GM19395 (cell line): Measurements from ENCODE around the gene OR11H6.
"Not testable (repeated sequence)": the region's sequence is repeated elsewhere in the genome, so short reads cannot be mapped to it uniquely, and the experiment has no call there.

ENCODE experiments used
- ATAC-seq: cut with Tn5 transposase; IDR thresholded peaks from one replicate; pipeline ENCODE4 v1.9.1; 2021; ENCODE audit warnings: mild to moderate bottlenecking, moderate library complexity; ENCODE audit not compliant: unreplicated experiment

Gene OR11H6, protein sequence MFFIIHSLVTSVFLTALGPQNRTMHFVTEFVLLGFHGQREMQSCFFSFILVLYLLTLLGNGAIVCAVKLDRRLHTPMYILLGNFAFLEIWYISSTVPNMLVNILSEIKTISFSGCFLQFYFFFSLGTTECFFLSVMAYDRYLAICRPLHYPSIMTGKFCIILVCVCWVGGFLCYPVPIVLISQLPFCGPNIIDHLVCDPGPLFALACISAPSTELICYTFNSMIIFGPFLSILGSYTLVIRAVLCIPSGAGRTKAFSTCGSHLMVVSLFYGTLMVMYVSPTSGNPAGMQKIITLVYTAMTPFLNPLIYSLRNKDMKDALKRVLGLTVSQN

DNA sequence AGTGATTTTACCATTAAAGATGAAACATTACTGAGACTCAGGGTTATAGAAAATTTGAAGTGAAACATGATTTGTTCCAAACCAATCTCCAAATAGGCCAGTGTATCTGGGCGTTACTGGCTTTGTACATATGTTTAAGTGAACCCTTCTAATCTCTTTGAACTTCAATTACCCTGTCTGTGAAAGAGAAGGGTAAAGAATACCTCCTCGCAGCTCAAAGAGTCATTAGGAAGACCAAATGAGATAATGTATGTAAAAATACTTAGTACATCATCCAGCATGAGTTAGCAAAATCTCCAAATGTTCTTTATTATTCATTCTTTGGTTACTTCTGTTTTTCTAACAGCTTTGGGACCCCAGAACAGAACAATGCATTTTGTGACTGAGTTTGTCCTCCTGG is at the start of gene OR11H6:
TSS of gene OR11H6 (plus strand) at position 301 of the 400 bp plus-strand sequence. CDS start at position 301, 0 bp downstream.
- ATAC-seq: no peak

DNA sequence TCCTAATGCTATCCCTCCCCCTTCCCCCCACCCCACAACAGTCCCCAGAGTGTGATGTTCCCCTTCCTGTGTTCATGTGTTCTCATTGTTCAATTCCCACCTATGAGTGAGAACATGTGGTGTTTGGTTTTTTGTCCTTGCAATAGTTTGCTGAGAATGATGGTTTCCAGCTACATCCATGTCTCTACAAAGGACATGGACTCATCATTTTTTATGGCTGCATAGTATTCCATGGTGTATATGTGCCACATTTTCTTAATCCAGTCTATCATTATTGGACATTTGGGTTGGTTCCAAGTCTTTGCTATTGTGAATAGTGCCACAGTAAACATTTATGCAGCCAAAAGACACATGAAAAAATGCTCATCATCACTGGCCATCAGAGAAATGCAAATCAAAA is 49.3 kb upstream of the OR11H6 start:
- not testable (repeated sequence) for ATAC-seq

DNA sequence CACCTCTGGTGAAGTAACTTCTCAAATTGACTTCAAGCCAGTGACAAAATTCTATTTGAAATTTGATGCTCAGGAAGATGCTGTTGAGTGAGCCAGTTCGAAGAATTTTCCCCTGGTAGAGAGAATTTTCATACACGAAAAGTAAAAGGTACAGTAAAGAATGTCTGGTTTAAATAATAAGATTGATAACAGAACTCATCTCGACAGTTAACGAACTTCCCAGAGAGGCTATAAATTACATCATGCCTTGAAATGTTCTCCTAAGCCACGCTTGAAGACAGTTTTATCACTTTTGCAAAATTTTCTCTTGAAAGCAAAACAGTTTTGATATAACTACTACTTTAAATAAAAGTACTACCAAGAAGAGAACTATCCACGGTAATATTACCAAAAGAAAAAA is 47.2 kb upstream of the OR11H6 start:
- ATAC-seq: no peak

DNA sequence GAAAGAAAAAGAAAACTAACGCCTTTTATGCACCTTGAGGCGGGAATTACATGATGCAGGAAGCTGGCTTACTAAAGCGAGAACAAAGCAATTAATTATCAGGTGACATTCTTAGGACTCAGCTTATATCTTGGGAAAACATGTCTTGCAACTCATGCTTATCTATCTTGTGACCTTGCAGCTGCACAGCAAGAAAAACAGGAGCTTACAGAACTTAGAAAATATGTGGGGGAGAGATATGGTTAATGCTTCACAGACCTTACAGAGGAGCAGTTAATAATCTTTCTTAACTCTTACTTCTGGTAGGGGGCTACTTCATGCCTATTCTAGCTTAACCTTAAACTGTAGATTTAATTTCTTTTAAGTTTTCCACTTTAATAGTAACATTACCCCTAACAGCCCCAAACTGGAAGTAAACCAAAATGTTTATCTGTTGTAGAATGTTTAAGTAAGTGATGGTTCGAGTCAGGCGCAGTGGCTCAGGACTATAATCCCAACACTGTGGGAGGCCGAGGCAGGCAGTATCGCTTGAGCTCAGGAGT is 46.0 kb upstream of the OR11H6 start:
- no peak for ATAC-seq

DNA sequence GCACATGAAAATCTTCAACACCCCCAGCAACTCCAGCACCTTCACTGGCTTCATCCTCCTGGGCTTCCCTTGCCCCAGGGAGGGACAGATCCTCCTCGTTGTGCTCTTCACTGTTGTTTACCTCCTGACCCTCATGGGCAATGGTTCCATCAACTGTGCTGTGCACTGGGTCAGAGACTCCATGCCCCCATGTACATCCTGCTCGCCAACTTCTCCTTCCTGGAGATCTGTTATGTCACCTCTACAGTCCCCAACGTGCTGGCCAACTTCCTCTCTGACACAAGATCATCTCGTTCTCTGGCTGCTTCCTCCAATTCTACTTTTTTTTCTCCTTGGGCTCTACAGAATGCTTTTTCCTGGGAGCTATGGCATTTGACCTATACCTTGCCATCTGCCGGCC is 44.3 kb upstream of the OR11H6 start:
- no peak for ATAC-seq

DNA sequence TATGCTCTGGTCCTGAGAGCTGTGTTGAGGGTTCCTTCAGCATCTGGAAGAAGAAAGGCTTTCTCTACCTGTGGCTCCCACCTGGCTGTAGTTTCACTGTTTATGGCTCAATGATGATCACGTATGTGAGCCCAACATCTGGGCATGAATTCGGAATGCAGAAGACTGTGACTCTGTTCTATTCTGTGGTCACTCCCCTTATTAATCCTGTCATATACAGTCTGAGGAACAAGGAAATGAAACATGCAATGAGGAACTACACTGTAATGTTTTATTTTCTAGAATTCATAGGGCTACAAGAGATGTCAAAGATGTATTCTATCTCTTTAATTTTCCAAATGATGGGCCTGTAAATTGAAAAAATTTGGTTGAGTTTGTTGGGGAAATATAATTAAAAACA is 43.6 kb upstream of the OR11H6 start:
- ATAC-seq: no peak

DNA sequence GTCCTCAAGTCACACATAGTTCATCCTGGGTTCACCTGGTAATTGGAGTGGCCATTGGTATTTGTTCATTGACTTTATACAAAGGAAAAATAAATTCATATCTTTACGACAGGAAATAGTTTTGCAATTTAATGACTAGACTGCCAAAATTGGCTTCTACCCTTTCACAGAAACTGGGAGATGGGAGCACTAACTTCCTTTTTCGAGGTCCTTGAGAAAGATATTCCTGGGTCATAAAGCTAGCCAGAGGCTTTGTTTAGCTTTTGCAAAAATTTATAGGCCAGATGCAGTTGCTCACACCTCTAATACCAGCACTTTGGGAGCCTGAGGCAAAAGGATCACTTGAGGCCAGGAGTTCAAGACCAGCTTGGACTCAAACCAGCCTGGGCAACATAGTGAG is 43.0 kb upstream of the OR11H6 start:
- ATAC-seq: no peak

DNA sequence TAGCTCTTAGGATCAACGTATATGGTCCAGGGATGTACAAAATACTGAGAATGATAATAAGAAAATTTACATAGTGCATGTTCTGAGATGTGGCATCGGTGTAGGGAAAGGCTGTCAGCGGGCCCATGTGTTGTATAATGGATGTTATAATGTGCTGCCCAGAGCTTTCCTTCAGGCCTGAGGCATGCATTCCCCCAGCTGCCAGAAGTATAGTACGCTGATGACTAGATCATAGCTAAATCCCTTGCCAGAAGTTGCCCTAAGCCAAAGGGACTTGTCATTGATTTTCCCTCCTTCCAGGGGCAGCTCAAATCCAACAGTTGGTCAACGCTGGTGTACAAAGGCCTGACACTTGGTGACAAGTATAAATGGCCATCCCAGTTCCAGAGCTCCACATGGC is 39.3 kb upstream of the OR11H6 start:
- ATAC-seq: no peak

DNA sequence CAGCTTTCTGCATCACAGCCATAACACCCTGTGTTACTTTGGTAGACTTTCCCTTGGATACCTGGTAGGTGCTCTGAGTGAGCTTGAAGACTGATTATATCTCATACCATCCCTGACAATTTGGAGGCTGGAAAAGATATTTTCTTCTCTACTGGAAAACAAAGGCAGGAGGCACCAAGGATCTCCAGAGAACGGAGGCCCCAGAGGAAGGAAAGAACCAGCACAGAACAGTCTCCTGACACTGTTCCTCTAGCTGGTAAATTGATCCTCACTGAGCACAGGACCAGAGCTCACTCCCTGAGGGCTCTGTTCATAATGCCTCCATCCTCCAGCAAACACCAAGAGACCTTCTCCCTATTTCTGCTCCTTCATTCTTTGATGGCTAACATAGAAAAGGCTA is 32.9 kb upstream of the OR11H6 start, which contains the start of gene OR11G2:
TSS of gene OR11G2 (plus strand) at position 301 of the 400 bp plus-strand sequence. CDS start 6,542 bp downstream, outside the sequence.
- ATAC-seq: no peak

DNA sequence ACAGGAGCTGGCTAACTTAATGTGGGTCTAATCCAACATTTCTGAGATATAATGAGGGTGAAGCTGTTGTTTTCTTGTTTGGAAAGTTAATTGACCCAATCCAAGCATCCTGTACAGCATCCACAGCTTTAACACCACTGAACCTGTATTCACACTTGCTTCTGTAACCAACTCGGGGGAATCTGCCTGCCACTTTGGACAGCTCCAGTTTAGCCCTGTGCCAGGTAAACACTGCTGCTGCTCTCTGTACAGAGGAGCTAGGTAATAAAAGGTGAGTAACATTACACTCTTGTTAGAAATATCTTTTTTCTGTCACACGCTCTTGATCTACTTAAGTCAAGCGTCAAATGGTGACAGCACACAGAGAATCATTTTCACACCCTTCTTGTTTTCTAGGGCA is 32.1 kb upstream of the OR11H6 start:
- ATAC-seq: no peak

DNA sequence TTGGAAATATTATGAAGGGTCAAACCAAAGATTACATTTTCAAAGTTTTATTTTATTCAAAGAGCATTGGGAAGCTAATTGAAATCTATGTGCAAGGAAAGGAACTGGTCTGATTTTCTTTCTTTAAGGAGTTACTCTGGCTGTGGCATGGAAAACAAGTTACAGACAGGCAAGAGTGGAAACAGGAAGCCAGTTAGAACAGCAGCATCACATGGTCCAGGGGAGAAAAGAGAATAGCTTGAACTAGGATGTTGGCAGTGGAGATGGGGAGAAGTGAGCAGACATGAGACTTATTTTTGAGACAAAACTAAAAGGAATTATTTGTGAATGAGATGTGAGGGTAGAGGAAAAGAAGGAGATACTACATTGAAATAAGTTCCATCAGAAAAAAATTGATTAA is 29.4 kb upstream of the OR11H6 start:
- ATAC-seq: no peak

DNA sequence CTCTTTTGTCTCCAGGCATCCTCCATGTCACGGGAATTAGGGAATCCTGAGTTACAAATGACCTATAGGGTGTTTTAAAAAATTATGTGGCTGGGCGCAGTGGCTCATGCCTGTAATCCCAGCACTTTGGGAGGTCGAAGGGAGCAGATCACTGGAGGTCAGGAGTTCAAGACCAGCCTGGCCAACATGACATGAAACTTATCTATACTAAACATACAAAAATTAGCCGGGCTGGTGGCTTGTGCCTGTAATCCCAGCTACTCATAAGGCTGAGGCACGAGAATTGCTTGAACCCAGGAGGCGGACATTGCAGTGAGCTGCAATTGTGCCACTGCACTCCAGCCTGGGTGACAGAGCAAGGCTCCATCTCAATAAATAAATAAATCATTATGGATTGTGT is 28.3 kb upstream of the OR11H6 start:
- ATAC-seq: not testable (repeated sequence)

DNA sequence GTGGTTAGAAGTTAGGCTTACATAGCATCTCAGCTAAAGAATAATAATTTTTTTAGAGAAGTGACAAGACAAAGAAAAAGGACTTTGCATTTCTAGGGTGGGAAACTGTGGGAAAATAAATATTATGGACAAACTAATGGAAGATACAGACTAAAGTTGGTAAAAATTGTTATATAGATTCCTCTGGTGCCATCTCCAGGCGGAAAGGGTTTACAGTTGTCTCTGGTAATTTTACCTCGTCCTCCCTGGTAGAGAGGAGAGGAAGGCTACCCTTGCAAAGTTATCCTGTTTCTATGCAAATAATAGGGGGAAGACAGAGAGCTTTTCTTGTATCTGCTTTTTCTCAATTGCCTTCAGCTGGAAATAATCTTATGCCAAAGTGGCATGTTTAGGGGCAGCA is 27.6 kb upstream of the OR11H6 start:
- ATAC-seq: no peak

DNA sequence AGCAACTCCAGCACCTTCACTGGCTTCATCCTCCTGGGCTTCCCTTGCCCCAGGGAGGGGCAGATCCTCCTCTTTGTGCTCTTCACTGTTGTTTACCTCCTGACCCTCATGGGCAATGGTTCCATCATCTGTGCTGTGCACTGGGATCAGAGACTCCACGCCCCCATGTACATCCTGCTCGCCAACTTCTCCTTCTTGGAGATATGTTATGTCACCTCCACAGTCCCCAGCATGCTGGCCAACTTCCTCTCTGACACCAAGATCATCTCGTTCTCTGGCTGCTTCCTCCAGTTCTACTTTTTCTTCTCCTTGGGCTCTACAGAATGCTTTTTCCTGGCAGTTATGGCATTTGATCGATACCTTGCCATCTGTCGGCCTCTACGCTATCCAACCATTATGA is 26.1 kb upstream of the OR11H6 start:
- no peak for ATAC-seq

DNA sequence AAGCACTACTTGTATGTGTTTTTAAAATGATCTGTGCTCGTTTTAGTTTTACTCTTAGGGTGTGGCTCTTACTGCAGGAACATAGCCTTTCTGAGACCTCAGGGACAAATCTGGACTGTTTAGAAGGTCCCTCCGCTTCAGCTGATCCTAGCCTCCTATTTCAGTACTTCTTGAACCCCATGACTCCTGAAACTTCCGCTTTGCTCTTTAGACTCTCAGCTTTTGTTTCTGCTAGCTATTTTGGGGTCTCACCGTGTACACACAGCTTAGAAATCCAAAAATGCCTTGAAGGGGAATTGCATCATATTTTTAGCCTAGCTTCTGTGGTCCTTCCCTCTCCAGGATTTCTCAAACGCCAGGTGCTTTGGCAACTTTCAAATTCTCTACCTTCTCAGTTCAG is 24.5 kb upstream of the OR11H6 start:
- ATAC-seq: no peak

DNA sequence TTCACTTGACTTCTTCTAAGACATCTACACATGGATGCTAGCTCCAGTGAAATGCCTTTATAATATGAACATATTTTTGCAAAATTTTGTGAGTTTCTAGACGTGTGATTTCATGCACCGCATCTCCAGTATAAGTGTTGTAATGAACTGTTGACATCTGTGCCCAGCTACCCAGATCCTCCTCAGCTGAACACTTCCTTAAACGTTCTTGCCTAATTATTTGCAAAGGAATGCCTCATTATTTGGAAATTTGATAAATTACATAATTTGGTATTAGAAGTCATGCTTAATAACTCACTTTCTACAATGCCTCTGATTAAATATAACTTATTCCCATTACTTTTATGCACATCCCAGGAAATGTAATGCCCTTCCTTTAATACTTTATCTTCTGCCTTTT is 18.8 kb upstream of the OR11H6 start:
- no peak for ATAC-seq

DNA sequence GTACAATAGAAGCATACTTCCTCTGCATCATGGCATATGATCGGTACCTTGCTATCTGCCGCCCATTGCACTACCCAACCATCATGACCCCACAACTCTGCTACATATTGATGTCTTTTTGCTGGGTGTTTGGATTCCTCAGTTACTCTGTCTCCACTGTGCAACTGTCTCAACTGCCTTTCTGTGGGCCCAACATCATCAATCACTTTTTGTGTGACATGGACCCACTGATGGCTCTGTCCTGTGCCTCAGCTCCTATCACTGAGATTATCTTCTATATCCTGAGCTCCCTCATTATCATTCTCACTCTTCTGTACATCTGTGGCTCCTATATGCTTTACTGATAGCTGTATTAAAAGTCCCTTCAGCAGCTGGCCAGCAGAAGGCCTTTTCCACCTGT is 13.9 kb upstream of the OR11H6 start:
- ATAC-seq: no peak

DNA sequence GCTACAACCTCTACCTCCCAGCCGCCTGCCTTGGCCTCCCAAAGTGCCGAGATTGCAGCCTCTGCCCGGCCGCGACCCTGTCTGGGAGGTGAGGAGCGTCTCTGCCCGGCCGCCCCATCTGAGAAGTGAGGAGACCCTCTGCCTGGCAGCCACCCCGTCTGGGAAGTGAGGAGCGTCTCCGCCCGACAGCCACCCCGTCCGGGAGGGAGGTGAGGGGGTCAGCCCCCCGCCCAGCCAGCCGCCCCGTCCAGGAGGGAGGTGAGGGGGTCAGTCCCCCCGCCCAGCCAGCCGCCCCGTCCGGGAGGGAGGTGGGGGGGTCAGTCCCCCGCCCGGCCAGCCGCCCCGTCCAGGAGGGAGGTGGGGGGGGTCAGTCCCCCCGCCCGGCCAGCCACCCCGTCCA is 11.1 kb upstream of the OR11H6 start:
- not testable (repeated sequence) for ATAC-seq

DNA sequence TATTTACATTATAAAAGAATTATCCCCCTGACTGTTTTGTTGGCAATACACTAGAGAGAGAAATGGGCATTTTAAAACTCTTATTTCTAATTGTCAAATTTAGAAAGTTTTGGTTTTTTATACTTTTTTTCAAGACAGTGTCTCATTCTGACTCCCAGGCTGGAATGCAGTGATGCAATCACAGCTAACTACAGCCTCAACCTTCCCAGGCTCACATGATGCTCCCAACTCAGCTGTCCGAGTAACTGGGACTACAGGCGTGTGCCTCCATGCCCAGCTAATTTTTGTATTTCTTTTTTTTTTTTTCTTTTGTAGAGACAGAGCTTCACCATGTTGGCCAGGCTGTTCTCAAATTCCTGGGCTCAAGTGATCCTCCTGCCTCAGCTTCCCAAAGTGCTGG is 8.3 kb upstream of the OR11H6 start:
- no peak for ATAC-seq

DNA sequence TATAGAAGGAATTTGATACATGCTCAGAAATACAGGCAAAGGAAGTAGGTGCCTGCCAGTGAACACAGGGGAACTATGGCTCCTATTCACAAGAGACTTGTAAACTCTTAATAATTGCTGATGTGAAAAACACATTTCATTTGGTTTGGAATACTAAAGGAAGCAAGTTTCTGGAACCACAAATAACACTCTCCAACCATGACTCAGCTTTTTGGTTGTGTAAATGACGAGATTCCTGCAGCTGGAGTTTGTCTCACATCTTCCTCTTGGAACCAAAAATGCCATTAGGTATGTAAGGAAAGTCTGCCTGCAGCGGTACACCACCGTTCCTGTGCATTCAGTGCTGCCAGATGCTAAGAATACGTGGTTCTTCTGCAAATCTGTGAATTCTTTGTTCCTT is 4.5 kb upstream of the OR11H6 start:
- ATAC-seq: no peak

DNA sequence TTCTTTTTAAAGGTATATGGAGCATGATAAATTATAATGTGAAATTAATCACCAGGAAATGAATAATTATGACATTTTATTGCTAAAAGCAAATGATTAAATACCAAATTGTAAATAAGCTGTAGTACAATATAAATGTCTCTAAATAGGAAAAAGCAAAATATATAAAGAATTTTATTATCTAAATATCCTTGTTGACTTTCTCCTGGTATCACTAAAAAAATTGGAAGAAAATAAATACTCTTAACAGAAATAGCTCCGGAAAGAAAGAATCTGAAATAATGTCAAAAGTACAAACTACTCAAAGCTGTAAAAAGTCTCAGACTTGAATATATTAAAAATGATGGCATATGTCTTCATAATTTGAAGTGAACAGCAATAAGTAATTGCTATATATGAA is 5.2 kb downstream of the OR11H6 start, which contains the start of gene OR11H7:
TSS of gene OR11H7 (plus strand) at position 301 of the 400 bp plus-strand sequence.
- no peak for ATAC-seq

DNA sequence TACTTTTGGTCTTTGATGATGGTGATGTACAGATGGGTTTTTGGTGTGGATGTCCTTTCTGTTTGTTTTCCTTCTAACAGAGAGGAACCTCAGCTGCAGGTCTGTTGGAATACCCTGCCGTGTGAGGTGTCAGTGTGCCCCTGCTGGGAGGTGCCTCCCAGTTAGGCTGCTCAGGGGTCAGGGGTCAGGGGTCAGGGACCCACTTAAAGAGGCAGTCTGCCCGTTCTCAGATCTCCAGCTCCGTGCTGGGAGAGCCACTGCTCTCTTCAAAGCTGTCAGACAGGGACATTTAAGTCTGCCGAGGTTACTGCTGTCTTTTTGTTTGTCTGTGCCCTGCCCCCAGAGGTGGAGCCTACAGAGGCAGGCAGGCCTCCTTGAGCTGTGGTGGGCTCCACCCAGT is 11.9 kb downstream of the OR11H6 start:
- ATAC-seq: not testable (repeated sequence)
